CD4-positive, alpha-beta T cell treated with Interleukin-6 at 100 ng/mL for 8 hours (primary cell): ENCODE measurements around the gene SOS1.
A peak's percentile ranks its signal among the peaks of the same experiment; 100 is the strongest.
"Not testable (repeated sequence)": the region's sequence is repeated elsewhere in the genome, so short reads cannot be mapped to it uniquely, and the experiment has no call there.

Experiments
- DNase-seq: peaks from one replicate; pipeline ENCODE4 v3.0.0-alpha.2; 2020; ENCODE audit warnings: mixed read lengths, low spot score

Gene SOS1

GRCh38 chr2:38968021-38968420, 152.8 kb downstream of the SOS1 start:
- no peak for DNase-seq

GRCh38 chr2:38966678-38967077, 154.2 kb downstream of the SOS1 start:
- no peak for DNase-seq

GRCh38 chr2:38966006-38966405, 154.8 kb downstream of the SOS1 start:
- no peak for DNase-seq

- DNase-seq, result no peak
These were observed 160.1 kb downstream of the SOS1 start for GRCh38 chr2:38960609-38961320.

- DNase-seq, result peak; percentile 45
These were observed 160.8 kb downstream of the SOS1 start for GRCh38 chr2:38959938-38960608.

GRCh38 chr2:38959466-38959865, 161.4 kb downstream of the SOS1 start:
- no peak for DNase-seq

- DNase-seq, result no peak
These were observed 162.9 kb downstream of the SOS1 start for GRCh38 chr2:38957972-38958371.

- no peak for DNase-seq
These were observed 169.1 kb downstream of the SOS1 start for GRCh38 chr2:38951766-38952165.

- no peak for DNase-seq
These were observed 171.9 kb downstream of the SOS1 start for GRCh38 chr2:38948995-38949394.

- DNase-seq, result no peak
These were observed 172.4 kb downstream of the SOS1 start for GRCh38 chr2:38948387-38948882.

GRCh38 chr2:38947241-38948239, 173.3 kb downstream of the SOS1 start:
- peak; percentile 56 for DNase-seq

- DNase-seq, result no peak
These were observed 174.9 kb downstream of the SOS1 start for GRCh38 chr2:38945911-38946310.

- DNase-seq, result no peak
These were observed 175.5 kb downstream of the SOS1 start for GRCh38 chr2:38945372-38945771.

GRCh38 chr2:38943784-38944183, 177.1 kb downstream of the SOS1 start:
- DNase-seq, result no peak

GRCh38 chr2:38940746-38941145, 180.1 kb downstream of the SOS1 start:
- DNase-seq, result no peak

- no peak for DNase-seq
These were observed 183.3 kb downstream of the SOS1 start for GRCh38 chr2:38937548-38937947.

GRCh38 chr2:38936516-38936915, 184.3 kb downstream of the SOS1 start:
- not testable (repeated sequence) for DNase-seq

- DNase-seq, result no peak
These were observed 185.2 kb downstream of the SOS1 start for GRCh38 chr2:38935568-38936172.

GRCh38 chr2:38934742-38935141, 186.1 kb downstream of the SOS1 start:
- DNase-seq, result no peak

- no peak for DNase-seq
These were observed 187.2 kb downstream of the SOS1 start for GRCh38 chr2:38933653-38934052.

- no peak for DNase-seq
These were observed 188.3 kb downstream of the SOS1 start for GRCh38 chr2:38932586-38932985.
